Transverse colon (tissue), 4 donors: ENCODE measurements around the gene HJURP. TPM values are rescaled to one million over a fixed set of nuclear protein-coding genes. Genes with fewer than 3 reads are reported as not detected.

ENCODE experiments used
- DNase-seq: peaks from one replicate; pipeline ENCODE4 v3.0.0-alpha.2; 2019
- H3K27ac ChIP-seq, 4 donors: fragments of 200-600 bp; sonication (generic); 2 replicates each; pipeline ENCODE4 v1.5.1; 2016 to 2018; ENCODE audit warnings: inconsistent platforms in 4 of 4
- H3K27me3 ChIP-seq: fragments of 200-600 bp; sonication (generic); 2 replicates; pipeline ENCODE4 v1.5.1; 2017; ENCODE audit warnings: inconsistent platforms
- H3K36me3 ChIP-seq, 4 donors: fragments of 200-600 bp; sonication (generic); 2 replicates each; pipeline ENCODE4 v1.5.1; 2017 to 2019; ENCODE audit warnings: inconsistent platforms in 4 of 4
- H3K4me1 ChIP-seq, 4 donors: fragments of 200-600 bp; sonication (generic); 2 replicates each; pipeline ENCODE4 v1.5.1; 2017 to 2020; ENCODE audit warnings: inconsistent platforms in 4 of 4
- H3K4me3 ChIP-seq, 4 donors: fragments of 200-600 bp; sonication (generic); 1 replicate in 1 of 4; 2 replicates in 3 of 4; pipeline versions ENCODE4 v1.5.1 to v1.6.1; 2017 to 2019; ENCODE audit warnings: inconsistent platforms in 4 of 4
- H3K9me3 ChIP-seq, 2 donors: fragments of 200-600 bp; sonication (generic); 2 replicates each; pipeline ENCODE4 v1.5.1; 2017 to 2019; ENCODE audit warnings: inconsistent platforms in 2 of 2
- CTCF ChIP-seq, 5 experiments: fragments of 200-600 bp in 3 of 5; fragments of 450-650 bp in 2 of 5; sonication (generic) in 3 of 5; IDR thresholded peaks; 1 replicate in 2 of 5; 2 replicates in 3 of 5; pipeline ENCODE4 v1.5.1; 2016 to 2017; ENCODE audit warnings: antibody characterized with exemption in 5 of 5, inconsistent platforms in 3 of 5, mild to moderate bottlenecking in 2 of 5, moderate library complexity in 1 of 5
- EP300 ChIP-seq: sonication (generic); formaldehyde crosslinking; IDR thresholded peaks from one replicate; pipeline ENCODE4 v1.6.1; 2017; ENCODE audit warnings: antibody characterized with exemption, low read depth
- POLR2A ChIP-seq: fragments of 450-650 bp; IDR thresholded peaks from one replicate; pipeline ENCODE4 v1.6.1; 2016; ENCODE audit warnings: antibody characterized with exemption, mild to moderate bottlenecking, moderate library complexity
- POLR2AphosphoS5 ChIP-seq, 3 donors: sonication (generic); formaldehyde crosslinking; IDR thresholded peaks; one replicate each; pipeline ENCODE4 v1.6.1; 2016; ENCODE audit warnings: antibody characterized with exemption in 3 of 3
- WGBS, 2 donors: methylation state at CpG; one replicate each; pipeline ENCODE4 v1.1.5; 2018; ENCODE audit warnings: low coverage in 1 of 2; 5-methylcytosine and 5-hydroxymethylcytosine counted together
- in situ Hi-C, 4 donors: fragments of 200-750 bp; cut with MboI; loops; one replicate each; pipeline versions ENCODE4 v1.15.0 to v1.15.1; 2017; ENCODE audit warnings: low sequenced_read_pairs in 3 of 4, low pct_ligation_motif_present in 1 of 4, low pct_unique_long_range_greater_than_20kb in 1 of 4
- intact Hi-C: fragments of 100-400 bp; cut with DNase I; formaldehyde crosslinking; loops from one replicate; pipeline ENCODE4 v1.15.1; 2023; ENCODE audit warnings: low total_unique reads
- total RNA-seq, 4 donors: library from RNA; depleted of rRNA; stranded (reverse); fragments of >200 nt; gene quantifications; one replicate each; pipeline ENCODE4 v1.1.0, GENCODE V29; 2016

The HJURP gene
- total RNA-seq, 4 donors from 2014 or later, result 1.9 to 29.5 (median 2.1) TPM; not detected in 1

DNA sequence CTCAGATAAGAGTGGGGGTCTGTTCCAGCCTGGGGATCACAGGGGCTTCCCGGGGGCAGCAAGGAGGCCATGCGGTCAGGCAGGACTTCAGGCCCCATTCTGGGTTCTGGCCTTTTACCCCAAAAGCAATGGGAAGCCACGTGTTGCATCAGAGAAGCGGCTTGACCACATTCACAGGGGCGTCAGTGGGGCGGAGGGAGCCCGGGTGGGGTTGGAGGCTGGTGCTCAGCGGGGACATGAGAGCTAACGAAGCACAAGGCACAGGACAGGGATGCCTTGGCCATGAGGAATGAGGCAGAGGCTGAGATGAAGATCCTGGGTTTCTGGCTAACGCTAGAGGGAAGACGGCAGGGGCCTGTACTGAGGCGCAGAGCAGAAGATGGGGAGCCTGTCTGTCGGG is 6.1 kb downstream of the HJURP start:
- Histone ChIP-seq H3K27ac (no peak overlapping the region), H3K27me3 (no peaks in the 10 kb centered on the region), H3K4me3 (no peak overlapping the region), H3K36me3 (no peaks in the 10 kb centered on the region), H3K9me3 (no peaks in the 10 kb centered on the region), H3K4me1 (peaks cover 0 to 3% (median under 1%) of the 10 kb centered on the region in 4 donors)
- in situ Hi-C loops (loop anchor here in 1 of 4 donors (25.0 kb wide), 1 partner anchor 386 kb away; no protein-coding TSS in a partner anchor), intact Hi-C loops (no loop called here)
- no peak for DNase-seq
- WGBS, 2 donors, result 92% methylated on average over 4 to 13 of the region's 13 CpGs
- TF ChIP-seq CTCF (IDR thresholded peaks at IDR 0.05) (no peak), POLR2A (no peak), EP300 (no peak), POLR2AphosphoS5 (IDR thresholded peaks at IDR 0.05) (no peak)

- Histone ChIP-seq H3K4me3 (no peak overlapping the region), H3K27ac (no peak overlapping the region), H3K4me1 (no peaks in the 10 kb centered on the region), H3K9me3 (no peaks in the 10 kb centered on the region), H3K27me3 (no peaks in the 10 kb centered on the region), H3K36me3 (no peaks in the 10 kb centered on the region)
- intact Hi-C loops, result no loop called here
- DNase-seq, result no peak
- no peak for TF ChIP-seq CTCF (IDR thresholded peaks at IDR 0.05)
- no peak for TF ChIP-seq EP300
- TF ChIP-seq POLR2A, result no peak
- TF ChIP-seq POLR2AphosphoS5 (IDR thresholded peaks at IDR 0.05), result no peak
- in situ Hi-C loops, result loop anchor here in 1 of 4 donors (25.0 kb wide), 1 partner anchor 385 kb away; no protein-coding TSS in a partner anchor
- WGBS, 2 donors, result 96% methylated on average over 13 of the region's 13 CpGs; no CpG with 5 or more reads in 1 of the 2 donors
These were observed 7.0 kb downstream of the HJURP start for GRCh38 chr2:233847248-233847898.

DNA sequence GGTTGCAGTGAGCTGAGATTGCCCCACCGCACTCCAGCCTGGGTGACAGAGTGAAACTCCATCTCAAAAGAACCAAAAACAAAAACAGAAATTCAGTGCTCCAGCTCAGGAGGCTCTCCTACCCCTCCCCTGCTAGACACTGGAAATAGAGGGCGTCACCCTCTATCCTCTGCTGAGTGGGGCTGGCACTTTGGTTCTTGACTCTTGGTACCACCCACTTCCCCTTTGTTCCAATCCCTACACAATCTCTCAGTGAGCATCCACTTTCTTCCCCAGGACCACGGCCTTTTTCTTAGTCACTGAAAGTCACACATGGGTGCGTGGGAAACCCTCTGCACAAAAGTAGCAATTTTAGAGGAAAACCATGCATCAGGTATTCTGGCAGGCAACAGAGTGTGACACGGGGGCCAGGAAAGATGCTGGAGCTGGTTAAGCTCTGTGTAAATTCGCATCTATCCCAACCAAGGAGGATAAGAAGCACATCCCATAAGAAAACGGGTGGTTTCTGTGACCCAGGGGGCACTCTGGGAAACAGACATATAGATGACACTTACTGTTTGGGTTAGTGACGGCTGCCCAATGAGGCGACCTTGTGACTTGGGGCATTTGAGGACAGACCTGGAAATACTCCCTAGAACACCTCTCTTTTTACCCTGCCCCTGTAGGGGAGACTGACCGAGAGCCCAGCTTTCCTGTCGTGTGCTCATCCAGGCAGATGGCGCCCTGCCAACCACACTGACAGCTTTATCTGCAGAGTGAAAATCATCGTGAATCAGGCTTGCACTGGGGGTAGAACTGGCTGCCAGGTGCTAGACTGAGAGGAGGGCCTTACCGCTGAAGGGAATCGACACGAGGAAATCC is 7.7 kb downstream of the HJURP start:
- DNase-seq, result no peak
- 90 to 100% methylated on average over 2 to 16 of the region's 16 CpGs for WGBS, 2 donors
- Histone ChIP-seq H3K36me3 (no peaks in the 10 kb centered on the region), H3K9me3 (no peaks in the 10 kb centered on the region), H3K27me3 (no peaks in the 10 kb centered on the region), H3K27ac (no peak overlapping the region), H3K4me3 (no peak overlapping the region), H3K4me1 (no peaks in the 10 kb centered on the region)
- in situ Hi-C loops, result loop anchor here in 1 of 4 donors (25.0 kb wide), 1 partner anchor 384 kb away; no protein-coding TSS in a partner anchor
- no peak for TF ChIP-seq POLR2A
- intact Hi-C loops, result no loop called here

DNA sequence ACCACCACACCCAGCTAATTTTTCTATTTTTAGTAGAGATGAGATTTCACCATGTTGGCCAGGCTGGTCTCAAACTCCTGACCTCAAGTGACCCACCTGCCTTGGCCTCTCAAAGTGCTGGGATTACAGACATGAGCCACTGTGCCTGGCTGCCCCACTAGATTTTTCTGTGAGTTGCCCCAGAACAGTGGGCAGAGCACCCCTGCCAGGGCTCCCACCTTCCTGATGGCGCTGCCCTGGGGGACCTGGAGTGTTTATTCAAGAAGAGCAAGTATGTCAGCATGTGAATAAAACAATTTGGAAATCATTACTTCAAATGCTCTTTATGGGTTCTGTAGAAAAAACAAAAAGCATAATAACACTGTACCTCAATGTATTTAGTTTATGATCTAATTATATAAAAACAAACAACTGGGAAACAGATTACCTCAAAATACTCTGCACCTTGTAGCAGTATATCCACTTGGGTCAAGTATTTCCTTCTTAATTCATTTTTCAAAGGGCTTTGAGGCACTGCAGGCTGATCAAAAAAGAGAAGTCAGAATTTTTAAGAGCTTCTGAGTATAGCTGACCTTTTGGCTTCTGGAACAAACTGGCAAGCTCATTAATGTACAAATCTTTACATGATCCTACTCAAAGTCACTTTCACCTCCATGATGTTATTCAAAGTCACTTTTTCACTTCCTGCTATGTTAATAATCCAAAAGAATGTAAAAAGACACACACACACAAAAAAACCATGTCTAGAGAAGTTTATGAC is 8.9 kb downstream of the HJURP start:
- no peaks in the 10 kb centered on the region for H3K9me3 ChIP-seq
- TF ChIP-seq POLR2A (no peak), POLR2AphosphoS5 (IDR thresholded peaks at IDR 0.05) (no peak), EP300 (no peak), CTCF (IDR thresholded peaks at IDR 0.05) (no peak)
- in situ Hi-C loops (loop anchor here in 1 of 4 donors (25.0 kb wide), 1 partner anchor 383 kb away; no protein-coding TSS in a partner anchor), intact Hi-C loops (no loop called here)
- no peak overlapping the region for H3K4me3 ChIP-seq
- H3K4me1 ChIP-seq, result no peaks in the 10 kb centered on the region
- H3K36me3 ChIP-seq, result no peaks in the 10 kb centered on the region
- H3K27me3 ChIP-seq, result no peaks in the 10 kb centered on the region
- no peak overlapping the region for H3K27ac ChIP-seq
- WGBS, 2 donors, result 100% methylated on average over 1 of the region's 1 CpG
- DNase-seq, result no peak
